GM19372 (cell line): Measurements from ENCODE around the gene CFAP100.

Experiments used
- ATAC-seq: cut with Tn5 transposase; IDR thresholded peaks from one replicate; pipeline ENCODE4 v1.9.1; 2021; ENCODE audit warnings: mild to moderate bottlenecking, low read depth, moderate library complexity; ENCODE audit not compliant: unreplicated experiment

The CFAP100 gene

GRCh38 chr3:126356373-126357264 is 38.1 kb upstream of the CFAP100 start:
- ATAC-seq: no peak

- ATAC-seq: peak; percentile 86
These were observed 37.2 kb upstream of the CFAP100 start, which contains the start of gene KLF15 for GRCh38 chr3:126357295-126358037. Gene KLF15 (minus strand): TSS chr3:126357408. CDS start chr3:126352922, 4,486 bp downstream.

GRCh38 chr3:126358038-126358815 is 36.5 kb upstream of the CFAP100 start:
- no peak for ATAC-seq

GRCh38 chr3:126358816-126359181 is 35.9 kb upstream of the CFAP100 start:
- ATAC-seq: no peak

GRCh38 chr3:126360046-126360713 is 34.5 kb upstream of the CFAP100 start:
- ATAC-seq: no peak

- ATAC-seq: no peak
These were observed 34.0 kb upstream of the CFAP100 start for GRCh38 chr3:126360714-126361060.

DNA sequence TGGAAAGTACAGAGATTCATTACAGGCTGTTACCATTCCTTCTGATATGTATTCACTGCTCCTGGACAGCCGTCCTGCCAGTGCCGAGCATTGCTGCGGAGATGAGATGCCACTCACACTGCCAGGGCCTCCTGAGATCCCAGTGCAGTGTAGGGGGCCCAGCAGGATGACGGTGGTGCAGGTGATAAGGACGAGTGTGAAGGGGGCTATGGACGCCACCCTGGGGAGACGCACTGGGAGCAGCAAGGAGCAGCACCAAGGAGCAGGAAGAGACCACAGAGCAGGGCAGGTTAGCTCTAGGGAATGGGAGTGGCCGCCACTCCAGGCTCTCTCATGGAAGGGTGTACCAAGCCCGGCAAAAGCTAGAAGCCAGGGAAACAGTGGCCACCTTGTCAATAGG is 33.5 kb upstream of the CFAP100 start:
- no peak for ATAC-seq

DNA sequence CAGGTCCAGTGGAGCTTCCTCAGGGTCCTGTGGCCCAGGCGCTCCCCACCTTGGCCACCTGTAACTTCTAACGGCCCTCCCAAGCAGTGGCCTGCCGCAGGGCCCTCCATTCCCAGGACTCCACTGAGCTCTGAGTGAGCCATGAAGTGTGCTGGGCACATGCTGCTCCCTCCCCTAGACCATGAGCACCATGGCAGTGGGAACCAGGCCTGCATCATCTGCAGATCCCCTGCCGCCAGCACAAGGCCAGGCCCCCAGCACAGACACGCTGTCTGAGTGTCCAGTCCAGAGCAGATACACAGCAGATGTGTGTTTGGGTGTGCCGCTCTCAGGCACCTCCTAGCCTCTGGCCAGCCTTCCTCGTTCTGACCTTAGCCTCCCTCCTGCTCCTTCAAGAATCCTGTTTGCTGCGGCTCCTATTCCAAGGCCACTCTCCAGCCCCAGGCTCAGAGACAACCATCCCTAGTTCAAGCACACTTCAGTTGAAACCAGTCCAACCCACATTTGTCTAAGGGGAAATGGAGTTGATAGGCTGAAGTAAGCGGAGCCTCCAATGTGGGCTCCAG is 30.5 kb upstream of the CFAP100 start:
- ATAC-seq: no peak

- ATAC-seq: no peak
These were observed 29.9 kb upstream of the CFAP100 start for GRCh38 chr3:126364731-126365301.

GRCh38 chr3:126365351-126366277 is 29.1 kb upstream of the CFAP100 start:
- no peak for ATAC-seq

GRCh38 chr3:126367316-126367805 is 27.3 kb upstream of the CFAP100 start:
- no peak for ATAC-seq

DNA sequence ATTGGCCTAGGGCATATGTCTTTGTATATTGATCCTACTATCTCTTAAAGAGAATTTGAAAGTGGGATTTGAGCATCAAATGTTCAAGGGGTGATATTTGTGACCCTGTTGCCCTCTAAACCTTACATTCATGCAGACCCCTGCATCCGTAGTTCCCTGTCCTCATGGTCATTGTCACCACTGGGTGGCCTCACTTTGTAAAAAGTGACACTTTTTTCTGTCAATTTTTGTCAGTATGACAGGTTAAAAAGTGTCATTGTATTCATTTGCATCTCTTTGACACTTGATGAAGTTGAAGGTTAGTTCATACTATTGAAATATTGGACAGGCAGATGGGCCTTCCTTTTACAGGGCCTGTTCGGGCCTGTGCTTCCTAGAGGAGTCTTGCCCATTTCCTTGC is 25.2 kb upstream of the CFAP100 start:
- ATAC-seq: no peak

DNA sequence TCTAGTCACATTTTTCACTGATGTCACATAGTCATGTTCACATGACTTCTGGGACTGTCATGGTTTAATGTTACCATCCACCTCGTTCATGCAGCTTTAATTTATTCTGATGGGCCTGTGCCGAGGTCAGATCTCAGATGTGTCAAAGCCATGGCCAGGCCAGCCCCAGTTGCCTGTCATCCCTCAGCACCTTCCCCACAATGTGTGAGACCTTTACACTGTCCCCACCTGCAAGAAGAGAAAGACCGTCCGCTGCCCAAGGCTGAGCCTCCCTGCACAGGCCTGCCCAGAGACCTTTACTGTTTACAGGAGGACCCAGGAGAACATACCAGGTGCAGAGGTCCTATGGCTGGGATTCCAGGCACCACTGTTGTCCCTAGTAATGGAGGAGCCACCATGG is 24.7 kb upstream of the CFAP100 start:
- no peak for ATAC-seq

- no peak for ATAC-seq
These were observed 24.1 kb upstream of the CFAP100 start for GRCh38 chr3:126370606-126371005.

DNA sequence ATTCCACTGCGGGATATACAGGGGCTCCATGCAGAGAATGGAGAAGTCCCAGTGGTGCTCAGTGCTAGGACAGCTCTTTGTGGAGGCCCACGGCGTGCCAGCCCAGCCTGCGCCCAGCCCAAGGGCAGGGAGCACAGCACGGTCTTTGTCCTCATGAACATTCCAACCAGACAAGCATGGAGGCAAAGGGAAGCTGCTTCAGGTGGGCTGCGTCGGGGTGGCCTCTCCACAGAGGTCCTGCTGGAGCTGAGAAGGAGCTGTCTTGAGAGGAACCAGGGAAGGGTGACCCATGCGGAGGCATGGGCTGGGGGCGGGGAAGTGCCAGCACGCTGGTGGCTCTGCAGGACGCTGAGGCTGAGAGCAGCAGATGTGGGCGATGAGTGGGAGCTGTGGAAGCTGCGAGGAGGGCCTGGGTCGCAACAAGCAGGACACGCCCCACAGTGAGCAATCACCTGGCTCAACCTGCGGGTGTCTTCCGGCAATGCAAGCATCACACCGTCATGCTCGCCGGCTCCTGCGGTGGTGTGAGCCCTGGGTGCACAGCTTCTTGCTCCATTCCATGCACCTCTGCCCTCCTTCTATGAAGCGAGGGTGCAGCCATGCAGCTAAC is 23.5 kb upstream of the CFAP100 start:
- no peak for ATAC-seq

- no peak for ATAC-seq
These were observed 22.1 kb upstream of the CFAP100 start for GRCh38 chr3:126372413-126373145.

DNA sequence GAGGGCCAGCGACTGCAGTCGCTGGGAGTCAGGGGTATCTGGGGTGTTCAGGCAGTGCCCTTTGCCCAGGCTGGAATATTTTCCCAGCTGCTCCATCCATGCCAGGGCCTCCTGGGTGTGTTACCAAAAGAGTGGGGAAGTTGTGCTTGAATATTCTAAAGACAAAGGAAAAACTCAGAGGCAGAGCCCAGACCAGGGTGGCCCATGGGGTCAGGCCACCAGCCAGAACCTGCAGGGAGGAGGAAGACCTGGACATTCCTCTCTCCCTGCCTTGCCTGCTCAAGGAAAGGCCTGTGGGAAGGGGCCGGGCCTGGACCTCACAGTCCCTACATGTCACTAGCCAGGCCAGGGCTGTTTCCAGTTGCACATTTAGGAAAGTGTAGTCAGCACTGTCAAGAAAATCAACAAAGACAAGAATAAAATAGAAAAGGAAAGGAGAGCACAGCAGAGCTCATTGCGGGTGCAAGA is 21.5 kb upstream of the CFAP100 start:
- no peak for ATAC-seq
